Activated CD8-positive, alpha-beta memory T cell treated with anti-CD3 and anti-CD28 coated beads for 24 hours (primary cell): ENCODE measurements around the gene ZNF580.

Source experiments
- DNase-seq: peaks from one replicate; pipeline ENCODE4 v3.0.0-alpha.2; 2020

ZNF580 gene

GRCh38 chr19:55681131-55682092, 40.6 kb downstream of the ZNF580 start:
- DNase-seq, result no peak

GRCh38 chr19:55683449-55684261, 42.9 kb downstream of the ZNF580 start:
- no peak for DNase-seq

DNA sequence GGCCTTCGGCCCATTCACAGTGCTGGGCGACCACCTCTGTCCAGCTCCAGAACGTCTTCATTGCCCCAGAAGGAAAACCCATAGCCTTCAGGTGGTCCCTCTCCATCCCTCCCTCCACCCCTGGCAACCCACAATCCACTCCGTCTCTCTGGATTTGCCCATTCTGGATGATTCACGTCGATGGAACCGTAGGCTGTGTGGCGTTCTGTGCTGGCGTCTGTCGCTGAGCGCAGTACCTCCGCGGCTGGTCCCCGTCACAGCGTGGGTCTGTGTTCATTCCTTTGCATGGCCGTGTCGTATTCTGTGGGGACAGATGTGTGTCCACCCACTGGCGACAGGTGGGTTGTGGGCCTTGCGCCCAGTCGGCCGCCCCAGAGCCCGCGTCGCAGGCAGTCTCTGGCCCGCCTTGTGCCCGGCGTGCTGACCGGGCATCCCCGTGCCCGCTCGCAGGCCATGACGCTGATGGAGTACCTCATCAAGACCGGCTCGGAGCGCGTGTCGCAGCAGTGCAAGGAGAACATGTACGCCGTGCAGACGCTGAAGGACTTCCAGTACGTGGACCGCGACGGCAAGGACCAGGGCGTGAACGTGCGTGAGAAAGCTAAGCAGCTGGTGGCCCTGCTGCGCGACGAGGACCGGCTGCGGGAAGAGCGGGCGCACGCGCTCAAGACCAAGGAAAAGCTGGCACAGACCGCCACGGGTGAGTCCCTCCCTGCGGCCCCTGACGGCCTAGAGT, 44.3 kb downstream of the ZNF580 start:
- DNase-seq, result no peak

DNA sequence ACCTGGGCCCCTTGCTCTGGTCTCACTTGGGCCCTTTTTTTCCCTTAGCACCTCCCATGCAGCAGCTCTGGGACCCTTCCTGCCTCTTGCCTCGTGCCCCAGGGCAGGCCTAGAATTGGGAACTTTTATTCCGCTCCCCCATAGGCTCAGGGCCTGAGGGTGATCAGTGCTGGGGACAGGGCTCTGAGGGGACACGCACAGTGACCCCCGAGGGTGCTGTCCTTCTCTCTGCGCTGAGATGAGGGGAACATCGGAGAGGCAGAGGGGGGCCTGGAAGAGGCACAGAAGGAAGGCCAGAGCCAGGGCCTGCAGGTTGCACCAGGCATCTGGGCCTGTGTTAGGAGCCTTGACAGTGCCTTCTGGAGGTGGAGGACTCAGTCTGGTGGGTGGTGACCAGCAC, 45.0 kb downstream of the ZNF580 start:
- DNase-seq, result no peak

DNA sequence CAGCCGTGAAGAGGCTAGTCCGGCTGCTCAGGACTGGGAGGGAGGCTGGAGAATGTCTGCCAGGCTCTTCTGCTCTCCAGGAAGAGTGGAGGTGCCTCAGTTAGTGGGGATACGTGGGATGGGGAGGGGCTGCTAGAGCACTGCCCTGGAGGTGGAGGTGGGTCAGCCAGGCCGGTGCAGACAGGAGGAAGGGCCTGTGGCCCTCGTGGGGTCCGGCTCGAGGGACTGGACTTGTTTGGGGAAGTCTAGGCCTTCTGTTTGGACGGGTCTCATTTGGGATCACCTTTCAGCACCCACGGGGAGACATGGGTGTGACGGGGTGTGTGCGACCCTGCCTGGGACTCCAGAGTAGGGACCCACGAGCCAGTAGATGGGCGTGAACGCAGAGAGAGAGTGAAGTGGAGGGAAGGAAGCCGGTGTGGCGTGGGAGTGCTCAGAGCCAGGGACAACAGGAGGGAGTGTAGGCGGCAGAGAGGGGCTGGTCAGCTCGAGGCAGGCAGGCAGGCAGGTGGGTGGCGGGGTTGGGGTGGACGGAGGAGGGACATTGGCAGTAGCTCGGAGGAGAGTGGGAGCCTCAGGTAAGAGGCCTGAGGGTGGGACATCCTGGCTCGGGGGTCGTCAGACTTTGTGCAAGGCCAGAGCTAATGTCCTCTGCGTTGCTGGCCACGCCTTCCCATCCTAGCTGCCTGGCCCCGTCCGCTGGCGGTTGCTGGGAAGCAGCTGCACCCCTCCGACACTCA, 45.7 kb downstream of the ZNF580 start:
- no peak for DNase-seq

DNA sequence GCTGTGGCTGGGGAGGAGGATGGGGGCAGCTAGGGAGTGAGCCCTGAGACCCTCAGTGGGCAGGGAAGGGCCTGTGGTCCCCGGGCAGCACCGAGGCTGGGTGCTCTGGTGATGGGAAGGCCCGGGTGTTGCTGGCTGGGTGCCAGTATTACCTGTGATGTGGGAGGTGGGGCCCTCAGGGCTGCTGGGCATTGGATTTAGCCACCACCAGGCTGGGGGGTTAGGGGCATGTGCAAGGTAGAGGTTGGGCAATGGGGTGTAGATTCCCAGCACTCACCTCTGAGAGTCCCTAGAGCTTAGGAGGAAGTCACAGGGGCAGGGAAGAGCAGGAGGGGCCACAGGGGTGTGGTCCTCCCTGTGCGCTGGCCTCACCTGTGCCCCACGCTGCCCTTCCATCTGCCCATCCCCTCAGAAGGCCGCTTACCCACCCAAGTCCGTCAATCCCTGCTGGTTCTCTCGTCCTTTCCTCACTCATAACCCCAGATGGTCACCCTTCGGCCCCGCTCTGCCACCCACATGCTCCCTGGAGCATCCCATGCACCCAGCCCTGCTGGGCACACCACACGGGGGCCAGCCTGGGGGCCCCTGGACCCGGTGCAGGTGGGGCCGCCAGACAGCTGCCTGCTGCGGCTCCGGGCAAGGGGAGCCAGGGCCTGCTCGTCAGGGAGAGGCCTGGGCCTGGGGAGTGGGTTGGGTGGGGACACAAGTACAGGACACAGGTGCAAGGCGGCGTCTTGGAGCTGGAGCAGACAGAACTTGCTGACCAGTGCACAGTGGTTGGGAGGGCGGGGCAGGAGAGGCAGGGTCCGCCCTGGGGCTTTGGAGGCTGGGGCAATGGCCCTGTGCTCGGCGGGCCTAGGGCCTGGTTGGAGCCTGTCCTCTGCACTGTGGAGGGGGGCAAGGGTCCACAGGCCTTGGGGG, 46.7 kb downstream of the ZNF580 start:
- DNase-seq, result no peak

DNA sequence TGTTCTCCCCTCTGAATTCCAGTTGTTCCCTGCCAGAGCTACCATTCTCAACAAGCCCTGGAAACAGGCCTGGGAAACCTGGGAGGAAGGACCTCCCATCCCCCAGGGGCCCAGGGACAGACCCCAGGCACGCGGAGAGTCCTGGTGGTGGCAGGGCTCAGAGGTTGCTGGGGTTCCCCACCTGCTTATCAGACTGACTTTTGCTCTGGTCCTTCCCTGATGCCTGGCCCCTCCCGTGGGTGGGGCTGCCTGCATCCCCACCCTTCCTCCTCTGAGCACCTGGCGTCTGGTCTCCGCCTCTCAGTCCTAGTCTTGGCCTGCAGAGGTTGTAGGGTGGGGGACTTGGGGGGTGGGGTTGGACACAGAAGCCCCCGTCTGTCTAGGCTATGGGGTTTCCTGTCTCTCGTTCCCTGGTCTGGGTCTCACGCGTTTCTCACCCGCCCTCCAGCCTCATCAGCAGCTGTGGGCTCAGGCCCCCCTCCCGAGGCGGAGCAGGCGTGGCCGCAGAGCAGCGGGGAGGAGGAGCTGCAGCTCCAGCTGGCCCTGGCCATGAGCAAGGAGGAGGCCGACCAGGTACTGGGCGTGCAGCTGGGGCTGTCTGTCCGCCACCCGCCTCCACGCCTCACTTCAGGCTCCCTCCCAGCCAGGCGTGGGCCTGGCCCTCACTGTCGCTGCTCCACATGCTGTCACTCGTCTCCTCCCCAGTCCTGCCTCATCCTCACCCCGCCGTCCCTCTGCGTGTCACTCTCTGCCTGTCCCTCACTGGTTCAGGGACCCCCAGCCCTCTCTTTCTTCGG, 47.8 kb downstream of the ZNF580 start:
- no peak for DNase-seq

DNA sequence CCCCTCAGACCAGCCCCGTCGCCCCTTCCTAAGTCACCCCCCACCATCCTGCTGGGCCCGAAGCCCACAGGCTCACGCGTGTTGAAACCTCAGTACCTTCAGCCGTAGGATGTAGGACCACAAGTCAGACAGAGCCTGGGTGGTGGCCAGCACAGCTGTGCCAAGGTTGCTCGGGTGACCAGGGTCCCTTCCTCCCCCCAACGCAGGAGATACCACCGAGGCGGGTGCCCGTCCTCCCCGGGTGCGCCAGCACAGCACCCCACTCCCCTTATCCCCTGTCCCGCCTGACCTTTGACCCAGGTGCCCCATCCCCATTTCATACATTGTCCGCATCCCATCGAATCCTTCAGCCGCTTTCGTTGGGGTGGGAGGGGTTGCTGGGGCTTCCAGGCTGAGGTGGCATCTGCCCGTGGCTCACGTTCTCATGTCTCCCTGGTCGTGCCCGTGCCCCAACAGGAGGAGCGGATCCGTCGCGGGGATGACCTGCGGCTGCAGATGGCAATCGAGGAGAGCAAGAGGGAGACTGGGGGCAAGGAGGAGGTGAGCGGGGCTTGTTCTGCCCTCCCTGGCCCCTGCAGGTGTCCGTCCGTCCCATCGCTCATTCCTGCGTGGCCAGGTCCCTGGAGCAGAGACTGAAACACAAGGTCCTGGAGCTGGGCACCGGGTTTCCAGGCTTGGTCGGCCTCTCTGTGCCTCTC, 48.8 kb downstream of the ZNF580 start:
- DNase-seq, result no peak

GRCh38 chr19:55690109-55690768, 49.4 kb downstream of the ZNF580 start:
- no peak for DNase-seq

DNA sequence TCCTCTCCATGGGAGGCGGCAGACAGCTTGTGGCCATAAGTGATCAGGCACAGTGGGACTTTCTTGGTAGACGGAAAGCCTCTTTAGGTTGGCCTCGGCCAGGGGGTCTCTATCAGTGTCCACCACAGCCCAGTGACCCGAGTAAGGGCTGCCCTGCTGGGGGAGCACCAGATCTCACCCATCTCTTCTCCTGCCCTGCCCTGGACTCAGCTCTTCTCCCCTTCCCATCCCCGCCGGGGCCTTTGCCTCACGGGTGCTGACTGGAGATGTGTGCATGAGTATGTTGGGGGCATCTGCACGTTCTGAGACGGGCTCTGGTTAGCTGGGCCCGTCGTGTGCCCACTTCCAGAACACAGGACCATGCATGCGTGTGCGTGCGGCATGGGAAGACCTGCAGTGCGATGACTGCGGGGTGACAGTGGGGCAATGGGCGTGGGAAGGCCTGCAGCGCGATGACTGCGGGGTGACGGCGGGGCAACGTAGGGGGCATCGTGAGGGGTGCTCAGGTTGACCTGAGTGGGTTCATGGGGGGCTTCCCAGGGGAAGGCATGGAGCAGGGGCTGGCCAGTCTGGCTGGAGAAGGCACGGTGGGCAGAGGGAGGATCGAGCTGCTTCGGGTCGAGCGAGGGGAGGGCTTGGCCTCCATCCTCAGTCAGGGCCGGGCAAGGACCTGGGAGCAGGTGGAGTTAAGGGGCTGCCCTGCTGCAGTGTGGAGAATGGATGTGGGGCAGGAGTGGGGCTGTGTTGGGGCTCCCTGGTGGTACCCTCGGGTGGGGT, 50.2 kb downstream of the ZNF580 start:
- DNase-seq, result no peak

- no peak for DNase-seq
Measured at GRCh38 chr19:55691561-55692481, 51.0 kb downstream of the ZNF580 start.

DNA sequence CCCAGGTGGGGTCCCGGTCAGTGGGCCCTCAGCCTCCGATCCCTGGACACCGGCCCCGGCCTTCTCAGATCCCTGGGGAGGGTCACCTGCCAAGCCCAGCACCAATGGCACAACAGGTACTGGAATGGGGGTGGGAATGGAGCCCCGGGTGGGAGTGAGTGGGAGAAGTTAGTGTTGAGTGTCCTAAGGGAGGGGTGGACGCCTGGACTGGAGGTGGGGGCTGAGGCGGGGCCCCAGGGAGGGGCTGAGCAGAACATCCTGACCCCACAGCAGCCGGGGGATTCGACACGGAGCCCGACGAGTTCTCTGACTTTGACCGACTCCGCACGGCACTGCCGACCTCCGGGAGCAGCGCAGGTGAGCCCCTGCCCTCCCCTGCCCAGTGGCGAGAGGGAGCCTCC, 51.9 kb downstream of the ZNF580 start:
- DNase-seq, result no peak
